ENCODE data around the gene SCRN3. TPM values are rescaled to one million over a fixed set of nuclear protein-coding genes. Genes with fewer than 3 reads are reported as not detected.

SCRN3 gene
- total and polyA plus RNA-seq, 2 experiments from 2014 or later: 8.1 to 12.3 TPM

DNA sequence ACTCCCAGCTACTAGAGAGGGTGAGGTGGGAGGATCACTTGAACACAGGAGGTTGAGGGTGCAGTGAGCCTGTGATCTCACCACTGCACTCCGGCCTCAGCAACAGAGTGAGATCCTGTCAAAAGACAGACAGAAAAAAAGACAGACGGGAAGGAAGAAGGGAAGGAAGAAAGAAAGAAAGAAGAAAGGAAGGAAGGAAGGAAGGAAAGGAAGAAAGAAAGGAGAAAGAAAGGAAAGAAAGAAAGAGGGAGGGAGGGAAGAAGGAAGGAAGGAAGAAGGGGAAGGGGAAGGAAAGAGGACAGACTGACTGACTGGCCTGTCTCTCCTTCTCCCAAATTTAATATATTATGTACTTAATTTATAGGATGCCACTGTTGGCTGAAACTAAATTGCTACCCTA lies 39.2 kb upstream of the SCRN3 start:
- Histone ChIP-seq H3K27ac (ENCODE audit: low read depth) (no peak overlapping the region), H3F3A (replicated peaks; ENCODE audit: low read depth) (no peaks in the 10 kb centered on the region), H3K9me2 (ENCODE audit: insufficient read depth) (no peaks in the 10 kb centered on the region), H3K27me3 (ENCODE audit: insufficient read depth) (no peaks in the 10 kb centered on the region), H4K20me1 (replicated peaks; ENCODE audit: insufficient read depth) (no peaks in the 10 kb centered on the region), H2AFZ (no peak overlapping the region), H3K4me3 (no peak overlapping the region), H3K36me3 (ENCODE audit: insufficient read depth) (no peaks in the 10 kb centered on the region), H3K4me1 (ENCODE audit: insufficient read depth) (no peaks in the 10 kb centered on the region), H3K4me2 (no peak overlapping the region), H3K79me2 (replicated peaks; ENCODE audit: insufficient read depth) (no peaks in the 10 kb centered on the region)
- H3K4me3 Mint-ChIP-seq: no peak overlapping the region
- H3K9me3 Mint-ChIP-seq: 0 out of 3 replicates have a peak, but pooled peaks cover 2% of the 10 kb centered on the region
- peaks cover 5% of the 10 kb centered on the region; the same call in 1 of the 3 replicates for H3K36me3 Mint-ChIP-seq (ENCODE audit: low read depth)
- no peak overlapping the region for H3K27ac Mint-ChIP-seq
- ATAC-seq (no peak), DNase-seq (ENCODE audit: low spot score) (no peak)
- no peaks in the 10 kb centered on the region for H3K4me1 Mint-ChIP-seq
- peaks cover 2% of the 10 kb centered on the region for H3K27me3 Mint-ChIP-seq (ENCODE audit: insufficient read depth, low read depth, poor library complexity)
- TF ChIP-seq JUNB (IDR thresholded peaks at IDR 0.05; ENCODE audit: unreplicated experiment) (no peak), EZH2phosphoT487 (IDR thresholded peaks at IDR 0.05; ENCODE audit: unreplicated experiment) (no peak), CREB1 (CRISPR knock-in tag; IDR thresholded peaks at IDR 0.05; ENCODE audit: low read depth) (no peak), EZH2 (IDR thresholded peaks at IDR 0.05; ENCODE audit: low read depth, unreplicated experiment) (no peak), REST (IDR thresholded peaks at IDR 0.05; ENCODE audit: unreplicated experiment) (no peak), STAT1 (IDR thresholded peaks at IDR 0.05; ENCODE audit: unreplicated experiment) (no peak), ZNF331 (CRISPR knock-in tag; IDR thresholded peaks at IDR 0.05; ENCODE audit: low read depth) (no peak), ZNF114 (CRISPR knock-in tag; IDR thresholded peaks at IDR 0.05) (no peak), NANOG (IDR thresholded peaks at IDR 0.05; ENCODE audit: borderline replicate concordance) (no peak), POLR2AphosphoS5 (IDR thresholded peaks at IDR 0.05; ENCODE audit: low read depth) (no peak)
- TF ChIP-seq, protein P1, sequence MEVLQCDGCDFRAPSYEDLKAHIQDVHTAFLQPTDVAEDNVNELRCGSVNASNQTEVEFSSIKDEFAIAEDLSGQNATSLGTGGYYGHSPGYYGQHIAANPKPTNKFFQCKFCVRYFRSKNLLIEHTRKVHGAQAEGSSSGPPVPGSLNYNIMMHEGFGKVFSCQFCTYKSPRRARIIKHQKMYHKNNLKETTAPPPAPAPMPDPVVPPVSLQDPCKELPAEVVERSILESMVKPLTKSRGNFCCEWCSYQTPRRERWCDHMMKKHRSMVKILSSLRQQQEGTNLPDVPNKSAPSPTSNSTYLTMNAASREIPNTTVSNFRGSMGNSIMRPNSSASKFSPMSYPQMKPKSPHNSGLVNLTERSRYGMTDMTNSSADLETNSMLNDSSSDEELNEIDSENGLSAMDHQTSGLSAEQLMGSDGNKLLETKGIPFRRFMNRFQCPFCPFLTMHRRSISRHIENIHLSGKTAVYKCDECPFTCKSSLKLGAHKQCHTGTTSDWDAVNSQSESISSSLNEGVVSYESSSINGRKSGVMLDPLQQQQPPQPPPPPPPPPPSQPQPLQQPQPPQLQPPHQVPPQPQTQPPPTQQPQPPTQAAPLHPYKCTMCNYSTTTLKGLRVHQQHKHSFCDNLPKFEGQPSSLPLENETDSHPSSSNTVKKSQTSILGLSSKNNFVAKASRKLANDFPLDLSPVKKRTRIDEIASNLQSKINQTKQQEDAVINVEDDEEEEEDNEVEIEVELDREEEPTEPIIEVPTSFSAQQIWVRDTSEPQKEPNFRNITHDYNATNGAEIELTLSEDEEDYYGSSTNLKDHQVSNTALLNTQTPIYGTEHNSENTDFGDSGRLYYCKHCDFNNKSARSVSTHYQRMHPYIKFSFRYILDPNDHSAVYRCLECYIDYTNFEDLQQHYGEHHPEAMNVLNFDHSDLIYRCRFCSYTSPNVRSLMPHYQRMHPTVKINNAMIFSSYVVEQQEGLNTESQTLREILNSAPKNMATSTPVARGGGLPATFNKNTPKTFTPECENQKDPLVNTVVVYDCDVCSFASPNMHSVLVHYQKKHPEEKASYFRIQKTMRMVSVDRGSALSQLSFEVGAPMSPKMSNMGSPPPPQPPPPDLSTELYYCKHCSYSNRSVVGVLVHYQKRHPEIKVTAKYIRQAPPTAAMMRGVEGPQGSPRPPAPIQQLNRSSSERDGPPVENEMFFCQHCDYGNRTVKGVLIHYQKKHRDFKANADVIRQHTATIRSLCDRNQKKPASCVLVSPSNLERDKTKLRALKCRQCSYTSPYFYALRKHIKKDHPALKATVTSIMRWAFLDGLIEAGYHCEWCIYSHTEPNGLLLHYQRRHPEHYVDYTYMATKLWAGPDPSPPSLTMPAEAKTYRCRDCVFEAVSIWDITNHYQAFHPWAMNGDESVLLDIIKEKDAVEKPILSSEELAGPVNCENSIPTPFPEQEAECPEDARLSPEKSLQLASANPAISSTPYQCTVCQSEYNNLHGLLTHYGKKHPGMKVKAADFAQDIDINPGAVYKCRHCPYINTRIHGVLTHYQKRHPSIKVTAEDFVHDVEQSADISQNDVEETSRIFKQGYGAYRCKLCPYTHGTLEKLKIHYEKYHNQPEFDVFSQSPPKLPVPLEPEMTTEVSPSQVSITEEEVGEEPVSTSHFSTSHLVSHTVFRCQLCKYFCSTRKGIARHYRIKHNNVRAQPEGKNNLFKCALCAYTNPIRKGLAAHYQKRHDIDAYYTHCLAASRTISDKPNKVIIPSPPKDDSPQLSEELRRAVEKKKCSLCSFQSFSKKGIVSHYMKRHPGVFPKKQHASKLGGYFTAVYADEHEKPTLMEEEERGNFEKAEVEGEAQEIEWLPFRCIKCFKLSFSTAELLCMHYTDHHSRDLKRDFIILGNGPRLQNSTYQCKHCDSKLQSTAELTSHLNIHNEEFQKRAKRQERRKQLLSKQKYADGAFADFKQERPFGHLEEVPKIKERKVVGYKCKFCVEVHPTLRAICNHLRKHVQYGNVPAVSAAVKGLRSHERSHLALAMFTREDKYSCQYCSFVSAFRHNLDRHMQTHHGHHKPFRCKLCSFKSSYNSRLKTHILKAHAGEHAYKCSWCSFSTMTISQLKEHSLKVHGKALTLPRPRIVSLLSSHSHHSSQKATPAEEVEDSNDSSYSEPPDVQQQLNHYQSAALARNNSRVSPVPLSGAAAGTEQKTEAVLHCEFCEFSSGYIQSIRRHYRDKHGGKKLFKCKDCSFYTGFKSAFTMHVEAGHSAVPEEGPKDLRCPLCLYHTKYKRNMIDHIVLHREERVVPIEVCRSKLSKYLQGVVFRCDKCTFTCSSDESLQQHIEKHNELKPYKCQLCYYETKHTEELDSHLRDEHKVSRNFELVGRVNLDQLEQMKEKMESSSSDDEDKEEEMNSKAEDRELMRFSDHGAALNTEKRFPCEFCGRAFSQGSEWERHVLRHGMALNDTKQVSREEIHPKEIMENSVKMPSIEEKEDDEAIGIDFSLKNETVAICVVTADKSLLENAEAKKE (CRISPR knock-in tag; IDR thresholded peaks at IDR 0.05): no peak
- TF ChIP-seq, protein P2, sequence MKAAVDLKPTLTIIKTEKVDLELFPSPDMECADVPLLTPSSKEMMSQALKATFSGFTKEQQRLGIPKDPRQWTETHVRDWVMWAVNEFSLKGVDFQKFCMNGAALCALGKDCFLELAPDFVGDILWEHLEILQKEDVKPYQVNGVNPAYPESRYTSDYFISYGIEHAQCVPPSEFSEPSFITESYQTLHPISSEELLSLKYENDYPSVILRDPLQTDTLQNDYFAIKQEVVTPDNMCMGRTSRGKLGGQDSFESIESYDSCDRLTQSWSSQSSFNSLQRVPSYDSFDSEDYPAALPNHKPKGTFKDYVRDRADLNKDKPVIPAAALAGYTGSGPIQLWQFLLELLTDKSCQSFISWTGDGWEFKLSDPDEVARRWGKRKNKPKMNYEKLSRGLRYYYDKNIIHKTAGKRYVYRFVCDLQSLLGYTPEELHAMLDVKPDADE (IDR thresholded peaks at IDR 0.05): no peak
- TF ChIP-seq, protein P3, sequence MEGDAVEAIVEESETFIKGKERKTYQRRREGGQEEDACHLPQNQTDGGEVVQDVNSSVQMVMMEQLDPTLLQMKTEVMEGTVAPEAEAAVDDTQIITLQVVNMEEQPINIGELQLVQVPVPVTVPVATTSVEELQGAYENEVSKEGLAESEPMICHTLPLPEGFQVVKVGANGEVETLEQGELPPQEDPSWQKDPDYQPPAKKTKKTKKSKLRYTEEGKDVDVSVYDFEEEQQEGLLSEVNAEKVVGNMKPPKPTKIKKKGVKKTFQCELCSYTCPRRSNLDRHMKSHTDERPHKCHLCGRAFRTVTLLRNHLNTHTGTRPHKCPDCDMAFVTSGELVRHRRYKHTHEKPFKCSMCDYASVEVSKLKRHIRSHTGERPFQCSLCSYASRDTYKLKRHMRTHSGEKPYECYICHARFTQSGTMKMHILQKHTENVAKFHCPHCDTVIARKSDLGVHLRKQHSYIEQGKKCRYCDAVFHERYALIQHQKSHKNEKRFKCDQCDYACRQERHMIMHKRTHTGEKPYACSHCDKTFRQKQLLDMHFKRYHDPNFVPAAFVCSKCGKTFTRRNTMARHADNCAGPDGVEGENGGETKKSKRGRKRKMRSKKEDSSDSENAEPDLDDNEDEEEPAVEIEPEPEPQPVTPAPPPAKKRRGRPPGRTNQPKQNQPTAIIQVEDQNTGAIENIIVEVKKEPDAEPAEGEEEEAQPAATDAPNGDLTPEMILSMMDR (conservative IDR thresholded peaks at IDR 0.05; ENCODE audit: low read depth in 2 of 2): no peak
